ENCODE measurements around the gene GTF2IRD1.
"Not testable (repeated sequence)": the region's sequence is repeated elsewhere in the genome, so short reads cannot be mapped to it uniquely, and the experiment has no call there.

Gene GTF2IRD1

DNA sequence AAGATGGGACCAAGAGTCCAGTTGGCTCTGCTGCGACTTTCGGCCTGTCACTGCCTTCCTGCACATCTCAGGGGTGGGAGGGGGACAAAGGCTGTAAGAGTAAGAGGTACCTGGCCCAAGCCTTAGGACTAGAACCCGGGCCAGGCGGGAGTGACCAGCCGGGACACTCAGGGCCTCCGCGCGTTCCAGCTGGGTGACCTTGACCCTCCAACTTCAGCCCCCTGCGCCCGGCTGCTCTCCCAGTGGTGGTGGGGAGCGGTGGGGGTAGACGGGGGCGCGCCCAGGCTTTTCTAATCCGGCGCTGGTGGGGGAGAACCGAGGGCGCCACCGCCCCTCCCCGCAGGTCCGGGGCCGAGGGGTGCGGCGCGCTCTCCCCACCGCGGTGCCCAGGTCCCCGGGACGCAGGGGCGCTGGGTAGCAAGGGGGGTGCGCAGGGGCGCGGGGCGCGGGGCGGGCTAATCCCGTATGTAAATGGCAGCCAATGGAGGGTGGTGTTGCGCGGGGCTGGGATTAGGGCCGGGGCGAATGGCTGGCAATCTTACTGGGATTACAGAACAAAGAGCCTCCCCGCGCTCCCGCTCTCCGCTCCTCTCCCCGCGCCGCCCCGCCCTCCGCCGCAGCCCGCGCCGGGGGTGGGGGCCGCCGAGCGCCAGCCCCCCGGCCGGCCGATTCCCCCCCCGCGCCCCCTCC is at the start of gene GTF2IRD1:
Gene GTF2IRD1 (plus strand): TSS at position 585 of the 690 bp plus-strand sequence. CDS start 54,175 bp downstream, outside the sequence.
- peak in 1 of 2 donors; percentile 30 for DNase-seq (ENCODE audit: low read depth in 2 of 2)

GRCh38 chr7:74404388-74404700 is 49.4 kb upstream of the GTF2IRD1 start:
- no peak for DNase-seq (ENCODE audit: low read depth in 2 of 2)

DNA sequence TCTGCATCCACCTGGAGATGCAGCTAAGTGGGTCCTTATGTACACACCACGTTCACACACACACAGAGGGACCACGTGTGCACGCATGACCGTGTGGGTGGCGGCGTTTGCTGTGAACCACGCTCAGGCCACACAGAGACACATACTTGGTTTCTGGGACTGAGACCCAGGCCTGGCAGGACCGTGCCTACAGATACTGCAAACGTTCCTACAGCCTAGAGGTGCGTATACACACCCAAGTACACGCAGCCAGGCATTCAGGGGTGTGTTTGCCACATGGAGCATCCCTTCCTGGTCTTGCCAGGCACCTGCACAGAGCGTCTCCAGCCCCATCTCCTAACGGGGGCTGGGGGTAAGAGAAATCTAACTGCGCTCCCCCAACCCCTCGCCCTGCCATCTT is 49.0 kb upstream of the GTF2IRD1 start:
- no peak for DNase-seq (ENCODE audit: low read depth in 2 of 2)

DNA sequence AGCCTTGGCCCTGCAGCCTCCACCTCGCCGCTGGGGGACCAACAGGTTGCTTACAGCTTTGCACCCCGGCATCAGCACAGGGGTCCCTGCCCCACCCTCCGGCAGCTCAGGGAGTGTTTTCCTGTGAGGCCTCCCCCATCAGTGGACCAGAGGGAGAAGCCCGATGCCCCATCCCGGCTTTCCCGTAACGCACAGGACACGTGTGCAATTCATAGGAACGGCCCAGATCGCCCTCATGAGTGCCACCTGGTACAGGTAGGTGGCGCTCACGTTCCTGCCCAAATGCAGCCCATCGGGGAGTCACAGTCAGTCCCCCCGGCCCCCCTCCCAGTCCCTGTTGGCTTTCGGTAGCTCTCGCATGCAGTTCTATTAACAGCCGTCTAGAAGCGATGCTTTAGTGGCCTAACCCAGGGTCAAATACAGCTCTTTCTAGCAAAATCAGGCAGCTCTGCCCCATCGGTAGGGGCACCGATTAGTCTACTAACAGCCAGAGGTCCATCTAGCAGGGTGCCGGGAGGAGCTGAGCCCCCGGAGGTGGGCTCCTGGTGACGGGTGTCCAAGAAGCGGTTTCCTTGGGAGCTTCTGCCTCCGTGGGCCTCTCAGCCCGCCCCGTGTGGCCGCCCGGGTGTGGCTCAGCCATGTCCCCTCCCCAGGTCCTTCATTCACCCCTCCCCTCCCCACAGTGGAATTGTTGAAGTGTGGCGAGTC is 48.4 kb upstream of the GTF2IRD1 start:
- no peak for DNase-seq (ENCODE audit: low read depth in 2 of 2)

DNA sequence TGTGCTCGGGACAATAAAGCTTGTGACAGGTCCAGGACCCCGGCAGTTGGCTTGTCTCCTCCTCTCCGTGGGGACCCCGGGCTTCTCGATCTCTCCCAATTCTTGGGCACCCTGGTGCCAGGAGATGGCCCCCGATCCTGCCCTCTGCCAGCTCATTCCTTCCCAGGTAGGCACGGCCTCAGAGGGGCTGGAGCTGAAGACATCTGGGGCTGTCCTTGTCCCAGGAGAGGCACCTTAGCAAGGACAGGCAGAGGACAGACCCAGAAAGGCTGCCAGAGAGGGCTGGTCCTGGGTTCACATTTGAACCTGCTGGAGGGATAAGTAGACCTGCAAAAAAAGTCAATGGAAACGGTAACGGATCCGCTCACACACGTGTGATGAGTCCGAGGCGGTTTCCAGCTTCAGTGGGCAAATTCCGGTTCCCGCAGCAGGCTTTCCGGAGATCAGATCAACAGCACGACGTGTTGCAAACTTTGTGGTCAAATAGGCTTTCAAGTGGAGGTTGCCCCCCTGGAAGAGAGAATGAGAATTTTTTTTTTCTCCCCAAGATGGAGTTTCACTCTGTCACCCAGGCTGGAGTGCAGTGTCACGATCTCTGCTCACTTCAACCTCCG is 47.7 kb upstream of the GTF2IRD1 start:
- no peak for DNase-seq (ENCODE audit: low read depth in 2 of 2)

- DNase-seq (ENCODE audit: low read depth in 2 of 2), result no peak
Measured at GRCh38 chr7:74407958-74408357, 45.7 kb upstream of the GTF2IRD1 start.

- no peak for DNase-seq (ENCODE audit: low read depth in 2 of 2)
Measured at GRCh38 chr7:74409571-74409970, 44.1 kb upstream of the GTF2IRD1 start.

DNA sequence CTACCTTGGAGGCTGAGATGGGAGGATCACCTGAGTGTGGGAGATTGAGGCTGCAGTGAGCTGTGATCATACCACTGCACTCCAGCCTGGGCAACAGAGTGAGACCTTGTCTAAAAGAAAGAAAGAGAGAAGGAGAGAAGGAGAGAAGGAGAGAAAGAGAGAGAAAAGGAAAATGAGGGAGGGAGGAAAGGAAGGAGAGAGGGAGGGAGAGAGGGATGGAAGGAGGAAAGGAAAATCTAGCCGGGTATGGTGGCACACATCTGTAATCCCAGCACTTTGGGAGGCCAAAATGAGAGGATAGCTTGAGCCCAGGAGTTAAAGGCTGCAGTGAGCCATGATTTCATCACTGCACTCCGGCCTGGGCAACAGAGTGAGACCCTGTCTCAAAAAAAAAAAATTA is 42.9 kb upstream of the GTF2IRD1 start:
- DNase-seq (ENCODE audit: low read depth in 2 of 2), result no peak

GRCh38 chr7:74411571-74411970 is 42.1 kb upstream of the GTF2IRD1 start:
- not testable (repeated sequence) for DNase-seq (ENCODE audit: low read depth in 2 of 2)

- DNase-seq (ENCODE audit: low read depth in 2 of 2), result no peak
Measured at GRCh38 chr7:74412056-74412455, 41.6 kb upstream of the GTF2IRD1 start.

GRCh38 chr7:74412603-74413002 is 41.1 kb upstream of the GTF2IRD1 start:
- no peak for DNase-seq (ENCODE audit: low read depth in 2 of 2)

GRCh38 chr7:74414595-74415333 is 38.9 kb upstream of the GTF2IRD1 start:
- DNase-seq (ENCODE audit: low read depth in 2 of 2), result not testable (repeated sequence)

- DNase-seq (ENCODE audit: low read depth in 2 of 2), result peak; percentile 41 to 51
Measured at GRCh38 chr7:74417419-74417971, 36.2 kb upstream of the GTF2IRD1 start.

- DNase-seq (ENCODE audit: low read depth in 2 of 2), result no peak
Measured at GRCh38 chr7:74418076-74418475, 35.6 kb upstream of the GTF2IRD1 start.

DNA sequence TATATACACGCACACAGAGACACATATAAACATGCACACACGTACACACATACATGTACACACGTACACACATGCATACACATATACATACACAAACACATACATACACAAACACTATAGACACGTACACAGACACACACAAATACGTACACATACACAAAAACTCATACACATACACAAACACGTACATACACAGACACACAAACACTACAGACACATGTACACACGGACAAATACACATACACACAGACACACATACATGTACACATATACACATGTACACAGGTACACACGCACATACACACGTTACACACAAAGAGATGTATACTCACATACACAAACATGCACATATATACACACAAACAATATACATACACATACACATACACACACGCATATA is 35.2 kb upstream of the GTF2IRD1 start:
- no peak for DNase-seq (ENCODE audit: low read depth in 2 of 2)

- DNase-seq (ENCODE audit: low read depth in 2 of 2), result not testable (repeated sequence)
Measured at GRCh38 chr7:74419232-74419631, 34.5 kb upstream of the GTF2IRD1 start.

DNA sequence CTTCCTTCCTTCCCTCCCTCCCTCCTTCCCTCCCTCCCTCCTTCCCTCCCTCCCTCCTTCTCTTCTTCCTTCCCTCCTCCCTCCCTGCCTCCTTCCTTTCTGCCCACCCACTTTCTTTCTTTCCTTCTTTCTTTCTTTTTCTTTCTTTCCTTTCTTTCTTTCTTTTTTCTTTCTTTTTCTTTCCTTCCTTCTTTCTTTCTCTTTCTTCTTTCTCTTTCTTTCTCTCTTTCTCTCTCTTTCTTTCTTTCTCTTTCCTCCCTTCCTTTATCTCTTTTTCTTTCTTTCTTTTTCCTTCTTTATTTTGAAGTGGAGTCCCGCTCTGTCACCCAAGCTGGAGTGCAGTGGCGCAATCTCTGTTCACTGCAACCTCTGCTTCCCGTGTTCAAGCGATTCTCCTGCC is 33.7 kb upstream of the GTF2IRD1 start:
- DNase-seq (ENCODE audit: low read depth in 2 of 2), result no peak

- no peak for DNase-seq (ENCODE audit: low read depth in 2 of 2)
Measured at GRCh38 chr7:74424291-74424880, 29.3 kb upstream of the GTF2IRD1 start.

- DNase-seq (ENCODE audit: low read depth in 2 of 2), result no peak
Measured at GRCh38 chr7:74428023-74428422, 25.7 kb upstream of the GTF2IRD1 start.

DNA sequence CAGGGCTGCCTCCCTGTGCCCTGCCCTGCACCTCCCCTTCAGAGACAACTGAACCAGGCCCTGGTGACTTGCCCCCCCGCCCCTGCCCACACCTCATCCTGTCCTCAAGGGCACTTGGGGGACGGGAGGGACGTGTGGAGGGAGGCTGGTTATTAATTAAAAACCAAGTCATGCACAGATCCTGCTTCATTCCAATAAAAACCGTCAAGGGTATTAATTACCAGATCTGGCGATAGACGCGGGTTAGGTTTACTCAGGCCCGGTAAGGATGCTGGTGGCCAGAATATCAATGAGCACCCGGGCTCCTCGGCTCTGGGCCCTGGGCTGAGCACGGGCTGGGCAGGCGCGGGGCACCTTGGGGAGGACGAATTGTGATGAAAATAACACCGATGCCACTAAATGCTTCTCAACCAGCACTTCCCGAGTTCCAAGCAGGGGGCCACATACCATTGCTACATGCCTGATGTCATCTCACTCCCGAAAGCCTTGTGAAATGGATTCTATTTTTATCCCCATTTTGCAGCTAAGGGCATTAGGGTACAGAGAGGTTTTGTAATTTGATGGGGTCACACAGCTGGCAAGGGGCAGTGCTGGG is 24.5 kb upstream of the GTF2IRD1 start:
- no peak for DNase-seq (ENCODE audit: low read depth in 2 of 2)

DNA sequence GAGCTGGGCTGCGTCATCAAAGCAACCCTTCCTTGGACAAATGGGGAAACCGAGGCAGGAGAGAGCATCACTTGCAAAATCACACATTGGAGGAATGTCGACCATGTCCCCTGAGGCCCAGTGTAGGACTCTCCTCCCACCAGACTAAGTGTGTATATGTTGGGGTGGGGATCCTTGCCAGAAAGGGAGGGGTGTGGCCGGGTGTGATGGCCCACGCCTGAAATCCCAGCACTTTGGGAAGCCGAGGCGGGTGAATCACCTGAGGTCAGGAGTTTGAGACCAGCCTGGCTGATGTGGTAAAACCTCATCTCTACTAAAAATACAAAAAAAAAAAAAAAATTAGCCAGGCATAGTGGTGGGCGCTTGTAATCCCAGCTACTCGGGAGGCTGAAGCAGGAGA is 23.3 kb upstream of the GTF2IRD1 start:
- DNase-seq (ENCODE audit: low read depth in 2 of 2), result not testable (repeated sequence)
